T-helper 2 cell treated with Interferon-gamma antibody and Interleukin-4, amounts not matched to agents 5 μg/mL and 100 μg/mL, for 36 hours (primary cell): ENCODE data around the gene LCN15.
A peak's percentile ranks its signal among the peaks of the same experiment; 100 is the strongest.

ENCODE experiments used
- DNase-seq: peaks from one replicate; pipeline ENCODE4 v3.0.0; 2021; ENCODE audit warnings: low spot score
- H3K27ac Mint-ChIP-seq: one replicate; pipeline ENCODE4 v1.8.0; 2021; ENCODE audit warnings: mild to moderate bottlenecking, mixed read lengths
- H3K27me3 Mint-ChIP-seq: one replicate; pipeline ENCODE4 v1.8.0; 2021; ENCODE audit warnings: low read depth, mixed read lengths
- H3K36me3 Mint-ChIP-seq: one replicate; pipeline ENCODE4 v1.8.0; 2021; ENCODE audit warnings: low read depth, mixed read lengths
- H3K4me1 Mint-ChIP-seq: one replicate; pipeline ENCODE4 v1.8.0; 2021; ENCODE audit warnings: low read depth, mixed read lengths
- H3K4me3 Mint-ChIP-seq: one replicate; pipeline ENCODE4 v1.8.0; 2022; ENCODE audit warnings: mild to moderate bottlenecking, moderate library complexity, mixed read lengths
- H3K9me3 Mint-ChIP-seq: one replicate; pipeline ENCODE4 v1.8.0; 2021; ENCODE audit warnings: mixed read lengths

The LCN15 gene

DNA sequence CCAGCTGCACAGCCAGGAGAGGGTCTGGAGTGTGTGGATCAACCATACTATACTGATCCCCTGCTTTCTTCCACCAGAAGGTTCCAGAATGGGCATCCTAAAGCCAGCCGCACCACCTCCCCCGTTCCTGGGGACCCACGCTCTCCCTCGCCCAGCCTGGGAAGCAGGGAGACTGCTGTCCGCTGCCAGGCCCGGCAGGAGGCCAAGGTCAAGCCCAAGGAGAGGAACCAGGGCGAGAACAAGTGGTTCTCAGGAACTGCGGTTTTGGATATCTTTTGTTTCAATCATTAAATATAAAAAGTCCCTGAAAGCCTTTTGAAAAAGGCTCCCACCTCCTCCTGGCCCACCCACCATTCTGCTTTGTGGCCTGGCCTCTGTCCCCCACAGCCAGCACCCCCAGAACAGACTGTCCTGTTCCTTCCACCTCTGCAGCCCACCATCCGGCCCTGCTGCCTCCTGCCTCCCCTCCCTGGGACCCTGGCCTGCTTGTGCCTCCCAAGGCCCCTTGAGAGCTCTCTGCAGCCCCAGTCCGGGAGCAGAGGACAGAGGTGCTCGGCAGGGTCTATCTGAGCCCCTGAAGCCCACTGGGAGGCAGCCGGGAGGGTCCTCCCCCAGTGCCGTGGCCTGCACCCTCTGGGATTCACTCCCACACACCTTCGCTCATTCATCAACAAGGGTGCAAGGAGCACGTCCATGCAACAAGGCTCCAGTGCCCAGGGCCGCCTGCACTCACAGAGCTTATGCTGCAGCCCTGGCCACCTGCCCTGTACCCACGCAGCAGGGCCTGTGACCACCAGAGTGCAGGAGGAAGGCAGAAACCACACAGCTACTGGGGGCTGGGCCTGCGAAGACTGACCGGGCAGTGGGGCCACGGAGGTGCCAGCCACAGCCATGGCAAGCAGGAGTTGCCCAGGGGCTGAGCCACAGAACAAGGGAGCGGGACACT lies 15.4 kb downstream of the LCN15 start:
- Mint-ChIP-seq H3K4me3 (no peak overlapping the region), H3K9me3 (peaks cover 16% of the 10 kb centered on the region), H3K27me3 (peaks cover 1% of the 10 kb centered on the region), H3K4me1 (peaks cover 6% of the 10 kb centered on the region), H3K27ac (no peak overlapping the region), H3K36me3 (peaks cover 2% of the 10 kb centered on the region)
- no peak for DNase-seq

GRCh38 chr9:136748201-136748600 lies 16.1 kb downstream of the LCN15 start, which contains the start of gene LCN6:
LCN6 (minus strand) TSS chr9:136748525; CDS start chr9:136748483, 42 bp downstream.
- peaks cover 16% of the 10 kb centered on the region for H3K9me3 Mint-ChIP-seq
- H3K36me3 Mint-ChIP-seq: peaks cover 2% of the 10 kb centered on the region
- DNase-seq: no peak
- H3K27me3 Mint-ChIP-seq: peaks cover 4% of the 10 kb centered on the region
- H3K4me3 Mint-ChIP-seq: no peak within 1 kb of the TSS
- H3K4me1 Mint-ChIP-seq: peaks cover 6% of the 10 kb centered on the region
- peak within 1 kb of the TSS; percentile 7 for H3K27ac Mint-ChIP-seq

- peaks cover 6% of the 10 kb centered on the region for H3K4me1 Mint-ChIP-seq
- H3K4me3 Mint-ChIP-seq: no peak overlapping the region
- DNase-seq: no peak
- peaks cover 4% of the 10 kb centered on the region for H3K27me3 Mint-ChIP-seq
- H3K27ac Mint-ChIP-seq: peak overlapping the region; percentile 7
- H3K36me3 Mint-ChIP-seq: peaks cover 1% of the 10 kb centered on the region
- H3K9me3 Mint-ChIP-seq: peaks cover 10% of the 10 kb centered on the region
Measured at GRCh38 chr9:136747161-136748060, 16.9 kb downstream of the LCN15 start.

- H3K9me3 Mint-ChIP-seq: peaks cover 2% of the 10 kb centered on the region
- H3K4me3 Mint-ChIP-seq: no peak overlapping the region
- peaks cover 6% of the 10 kb centered on the region for H3K27me3 Mint-ChIP-seq
- no peaks in the 10 kb centered on the region for H3K36me3 Mint-ChIP-seq
- no peak for DNase-seq
- peaks cover 6% of the 10 kb centered on the region for H3K4me1 Mint-ChIP-seq
- no peak overlapping the region for H3K27ac Mint-ChIP-seq
Measured at GRCh38 chr9:136746621-136747020, 17.7 kb downstream of the LCN15 start.

DNA sequence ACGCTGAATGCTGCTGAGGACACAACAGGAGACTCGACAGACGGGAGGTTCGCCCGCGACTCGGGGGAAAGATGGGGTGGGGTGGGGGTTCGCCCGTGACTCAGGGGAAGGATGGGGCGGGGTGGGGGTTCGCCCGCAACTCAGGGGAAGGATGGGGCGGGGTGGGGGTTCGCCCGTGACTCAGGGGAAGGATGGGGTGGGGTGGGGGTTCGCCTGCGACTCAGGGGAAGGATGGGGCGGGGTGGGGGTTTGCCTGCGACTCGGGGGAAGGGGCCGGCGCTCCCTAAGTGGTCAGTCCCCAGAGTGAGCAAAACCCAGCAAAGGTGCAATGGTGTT lies 18.2 kb downstream of the LCN15 start:
- Mint-ChIP-seq H3K4me1 (peaks cover 6% of the 10 kb centered on the region), H3K9me3 (no peaks in the 10 kb centered on the region), H3K36me3 (no peaks in the 10 kb centered on the region), H3K27me3 (peaks cover 6% of the 10 kb centered on the region), H3K27ac (no peak overlapping the region), H3K4me3 (no peak overlapping the region)
- DNase-seq: no peak

DNA sequence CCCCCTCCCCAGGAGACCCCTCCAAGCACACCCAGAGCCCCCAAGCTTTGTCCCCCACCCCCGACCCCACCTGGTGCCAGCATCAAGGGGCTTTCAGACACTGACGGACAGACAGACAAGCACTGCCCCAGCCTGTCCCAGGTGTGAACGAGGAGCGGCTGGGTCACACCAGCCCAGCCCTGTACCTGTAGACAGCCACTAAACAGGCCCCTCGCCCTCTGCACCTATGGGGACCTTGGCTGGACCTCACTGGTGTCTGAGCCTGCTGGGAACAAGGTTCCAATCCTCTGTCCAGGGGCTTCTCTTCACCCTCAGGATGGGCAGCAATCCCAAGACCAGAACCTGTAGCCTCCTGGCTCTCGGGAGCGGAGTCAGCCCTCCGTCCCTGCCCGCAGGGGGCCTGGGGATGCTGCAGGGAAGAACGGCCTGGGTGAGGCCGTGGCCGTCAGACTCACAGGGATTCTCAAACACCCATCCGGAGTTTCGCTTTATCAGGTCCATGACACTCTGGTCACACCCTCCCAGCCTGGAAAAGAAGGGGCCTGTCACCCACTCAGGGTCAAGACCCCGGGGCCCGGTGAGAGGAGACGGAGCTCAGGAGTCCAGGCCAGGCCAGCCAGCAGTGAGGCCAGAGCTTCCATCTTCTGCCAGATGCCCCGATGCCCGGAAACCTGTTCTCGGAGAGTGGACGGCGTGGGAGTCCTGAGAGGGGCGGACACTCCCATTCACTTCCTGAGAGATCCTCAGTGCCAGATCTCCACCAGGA lies 18.7 kb downstream of the LCN15 start:
- H3K4me3 Mint-ChIP-seq: no peak overlapping the region
- peaks cover 4% of the 10 kb centered on the region for H3K4me1 Mint-ChIP-seq
- H3K36me3 Mint-ChIP-seq: no peaks in the 10 kb centered on the region
- no peaks in the 10 kb centered on the region for H3K9me3 Mint-ChIP-seq
- no peak overlapping the region for H3K27ac Mint-ChIP-seq
- peaks cover 5% of the 10 kb centered on the region for H3K27me3 Mint-ChIP-seq
- DNase-seq: no peak

- Mint-ChIP-seq H3K4me1 (no peaks in the 10 kb centered on the region), H3K4me3 (no peak overlapping the region), H3K9me3 (no peaks in the 10 kb centered on the region), H3K27me3 (peaks cover 5% of the 10 kb centered on the region), H3K27ac (no peak overlapping the region), H3K36me3 (no peaks in the 10 kb centered on the region)
- DNase-seq: no peak
Measured at GRCh38 chr9:136744773-136745172, 19.5 kb downstream of the LCN15 start.

GRCh38 chr9:136743639-136744211 lies 20.6 kb downstream of the LCN15 start:
- Mint-ChIP-seq H3K27me3 (peaks cover 5% of the 10 kb centered on the region), H3K4me3 (no peak overlapping the region), H3K9me3 (no peaks in the 10 kb centered on the region), H3K4me1 (no peaks in the 10 kb centered on the region), H3K27ac (no peak overlapping the region), H3K36me3 (no peaks in the 10 kb centered on the region)
- DNase-seq: no peak

DNA sequence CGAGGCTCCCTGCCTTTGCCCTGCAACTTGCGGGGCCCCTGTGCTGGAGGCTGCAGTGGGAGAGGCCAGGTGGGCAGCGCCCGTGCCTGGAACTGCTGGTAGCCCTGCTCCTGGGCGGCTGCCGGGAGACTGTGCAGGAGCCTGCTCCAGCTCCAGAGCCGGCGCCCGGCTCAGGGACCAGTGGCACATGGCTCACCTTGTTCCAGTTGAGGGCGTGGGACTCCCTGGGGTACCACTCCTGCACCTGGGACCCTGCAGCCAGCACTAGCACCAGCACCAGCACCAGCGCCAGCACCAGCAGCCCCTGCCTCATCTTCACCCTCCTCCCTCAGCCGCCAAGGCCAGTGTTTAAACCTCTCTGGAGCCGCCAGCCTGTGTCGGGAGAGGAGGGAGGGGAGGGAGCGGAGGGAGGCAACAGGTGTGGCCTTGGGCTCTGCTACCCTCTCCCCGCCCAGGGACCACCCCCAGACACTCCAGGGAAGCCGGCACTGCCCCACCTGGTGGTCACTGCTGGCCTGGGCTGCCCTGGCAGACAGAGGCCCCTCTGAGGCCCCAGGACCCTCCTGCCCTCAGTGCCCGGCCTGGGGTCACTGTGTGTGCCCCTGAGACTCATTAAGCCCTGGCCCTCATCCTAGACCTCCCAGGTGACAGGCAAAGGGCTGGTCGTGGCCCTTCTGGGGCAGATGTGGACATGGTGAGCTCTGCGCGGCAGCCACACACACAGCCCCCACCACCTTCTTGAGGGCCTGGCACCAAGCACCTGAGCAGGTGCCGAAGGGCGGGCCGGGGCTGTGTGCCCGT lies 21.5 kb downstream of the LCN15 start, which contains the start of gene LCN10:
LCN10 (minus strand) TSS at position 350 of the 801 bp plus-strand sequence; CDS start at position 313, 37 bp downstream.
- Mint-ChIP-seq H3K4me3 (no peak within 1 kb of the TSS), H3K4me1 (no peaks in the 10 kb centered on the region), H3K9me3 (no peaks in the 10 kb centered on the region), H3K27ac (no peak within 1 kb of the TSS), H3K36me3 (no peaks in the 10 kb centered on the region), H3K27me3 (peaks cover 5% of the 10 kb centered on the region)
- no peak for DNase-seq

DNA sequence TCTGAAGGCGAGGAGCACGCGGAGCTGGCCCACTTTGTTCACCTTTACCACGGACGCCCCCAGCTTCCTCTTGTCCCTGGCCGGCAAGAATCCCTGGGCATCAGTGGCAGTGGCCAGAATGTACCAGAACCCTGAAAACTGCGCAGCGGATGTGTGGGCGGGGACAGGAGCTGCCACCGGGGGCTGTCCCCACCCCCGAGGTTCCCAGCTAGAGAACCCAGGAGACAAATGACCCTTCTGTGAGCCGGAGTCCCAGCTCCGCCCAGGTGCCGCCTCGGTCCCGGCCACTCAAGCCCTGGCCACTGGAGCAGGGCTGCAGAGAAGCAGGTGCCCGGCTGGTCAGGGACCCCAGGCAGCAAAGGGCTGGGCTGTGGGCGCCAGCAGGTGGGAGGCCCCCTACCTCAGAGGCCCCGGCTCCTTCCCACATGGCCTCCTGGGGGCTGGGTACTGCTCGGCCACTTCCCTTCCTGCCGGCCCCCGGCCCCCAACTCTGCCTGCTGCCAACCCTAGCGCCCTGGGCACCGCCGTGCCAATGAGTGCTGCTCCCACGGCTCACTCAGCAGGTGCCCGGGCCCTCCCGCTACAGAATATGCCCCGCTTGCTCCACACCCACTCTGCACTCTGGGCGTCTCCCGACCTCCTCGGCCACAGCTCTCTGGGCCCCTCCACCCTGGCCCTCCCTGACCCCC lies 22.3 kb downstream of the LCN15 start:
- peak; percentile 52 for DNase-seq
- peaks cover 5% of the 10 kb centered on the region for H3K27me3 Mint-ChIP-seq
- no peak overlapping the region for H3K4me3 Mint-ChIP-seq
- no peaks in the 10 kb centered on the region for H3K9me3 Mint-ChIP-seq
- no peak overlapping the region for H3K27ac Mint-ChIP-seq
- no peaks in the 10 kb centered on the region for H3K4me1 Mint-ChIP-seq
- H3K36me3 Mint-ChIP-seq: no peaks in the 10 kb centered on the region

GRCh38 chr9:136740971-136741882 lies 23.1 kb downstream of the LCN15 start:
- no peak overlapping the region for H3K4me3 Mint-ChIP-seq
- H3K27me3 Mint-ChIP-seq: peaks cover 5% of the 10 kb centered on the region
- DNase-seq: no peak
- H3K27ac Mint-ChIP-seq: no peak overlapping the region
- H3K9me3 Mint-ChIP-seq: no peaks in the 10 kb centered on the region
- no peaks in the 10 kb centered on the region for H3K36me3 Mint-ChIP-seq
- no peaks in the 10 kb centered on the region for H3K4me1 Mint-ChIP-seq
